IPS DF 19.7 (cell line): ENCODE measurements around the gene DPF3.

Experiments
- DNase-seq: peaks from one replicate; pipeline ENCODE4 v3.0.0-alpha.2; 2013; ENCODE audit warnings: low read depth, low spot score

DPF3 gene

GRCh38 chr14:72800848-72801370, 93.0 kb downstream of the DPF3 start:
- no peak for DNase-seq

DNA sequence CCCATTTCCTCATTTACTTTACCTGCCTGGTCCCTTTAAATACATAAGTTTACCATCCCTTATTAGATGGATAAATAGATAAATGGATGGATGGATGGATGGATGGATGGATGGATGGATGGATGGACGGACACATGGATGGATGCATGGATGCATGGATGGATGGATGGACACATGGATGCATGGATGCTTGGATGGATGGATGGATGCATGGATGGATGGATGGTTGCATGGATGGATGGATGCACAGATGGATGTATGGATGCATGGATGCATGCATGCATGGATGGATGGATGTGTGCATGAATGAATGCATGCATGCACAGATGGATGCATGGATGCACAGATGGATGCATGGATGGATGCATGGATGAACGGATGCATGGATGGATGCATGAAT, 93.6 kb downstream of the DPF3 start:
- DNase-seq, result no peak

DNA sequence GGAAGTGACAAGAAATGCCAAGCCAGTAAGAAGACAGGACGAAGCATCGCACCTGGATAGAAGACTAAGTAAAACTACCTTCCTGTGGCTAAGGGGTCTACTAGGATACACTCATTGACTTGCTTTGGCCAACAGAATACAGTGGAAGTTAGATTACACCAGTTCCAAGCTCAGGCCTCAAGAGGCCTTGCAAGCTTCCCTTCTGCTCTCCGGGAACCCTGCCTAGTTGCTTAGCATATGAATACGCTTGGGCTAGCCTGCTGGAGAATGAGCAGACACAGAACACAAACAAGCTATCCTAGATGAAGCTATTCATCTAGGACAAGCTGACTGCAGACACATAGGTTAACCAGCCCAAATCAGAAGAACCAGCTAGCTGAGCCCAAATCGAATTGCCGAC, 97.0 kb downstream of the DPF3 start:
- DNase-seq, result peak; percentile 80

DNA sequence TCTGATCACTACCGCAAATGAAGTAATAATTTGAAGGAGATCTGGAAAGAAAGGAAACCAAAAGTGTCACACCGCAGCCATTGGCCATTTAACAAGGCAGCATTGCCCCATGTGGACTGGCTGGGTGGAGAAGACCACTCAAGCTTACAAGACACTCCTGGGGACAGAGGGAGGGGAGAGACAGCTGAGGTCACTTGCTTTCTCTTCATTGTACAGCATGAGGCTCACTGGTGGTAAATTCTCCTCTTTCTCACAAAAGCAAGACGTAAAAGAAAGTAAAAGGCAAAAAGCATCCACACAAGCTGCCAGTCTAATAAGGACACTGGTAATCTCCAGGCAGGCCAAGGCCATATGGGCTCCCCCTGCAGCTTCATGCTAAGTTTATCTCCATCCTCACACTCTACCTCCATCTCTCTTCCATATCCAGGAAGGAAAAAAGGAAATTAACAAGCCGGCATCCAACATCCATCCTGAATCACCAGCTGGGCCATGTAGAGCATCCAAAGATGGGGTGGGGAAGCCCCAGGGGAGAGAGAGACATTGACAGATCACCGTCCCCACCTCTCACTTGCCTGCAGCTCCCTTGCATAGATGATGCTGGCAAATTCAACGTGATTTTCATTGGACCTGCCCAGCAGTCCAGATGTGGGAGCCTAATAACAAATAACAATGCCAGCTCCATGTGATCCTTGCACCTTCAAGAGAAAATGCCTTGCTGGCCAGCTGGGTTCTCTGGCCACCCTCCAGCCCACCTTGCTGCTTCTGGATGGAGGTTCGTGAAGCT, 100.6 kb downstream of the DPF3 start:
- DNase-seq, result no peak

DNA sequence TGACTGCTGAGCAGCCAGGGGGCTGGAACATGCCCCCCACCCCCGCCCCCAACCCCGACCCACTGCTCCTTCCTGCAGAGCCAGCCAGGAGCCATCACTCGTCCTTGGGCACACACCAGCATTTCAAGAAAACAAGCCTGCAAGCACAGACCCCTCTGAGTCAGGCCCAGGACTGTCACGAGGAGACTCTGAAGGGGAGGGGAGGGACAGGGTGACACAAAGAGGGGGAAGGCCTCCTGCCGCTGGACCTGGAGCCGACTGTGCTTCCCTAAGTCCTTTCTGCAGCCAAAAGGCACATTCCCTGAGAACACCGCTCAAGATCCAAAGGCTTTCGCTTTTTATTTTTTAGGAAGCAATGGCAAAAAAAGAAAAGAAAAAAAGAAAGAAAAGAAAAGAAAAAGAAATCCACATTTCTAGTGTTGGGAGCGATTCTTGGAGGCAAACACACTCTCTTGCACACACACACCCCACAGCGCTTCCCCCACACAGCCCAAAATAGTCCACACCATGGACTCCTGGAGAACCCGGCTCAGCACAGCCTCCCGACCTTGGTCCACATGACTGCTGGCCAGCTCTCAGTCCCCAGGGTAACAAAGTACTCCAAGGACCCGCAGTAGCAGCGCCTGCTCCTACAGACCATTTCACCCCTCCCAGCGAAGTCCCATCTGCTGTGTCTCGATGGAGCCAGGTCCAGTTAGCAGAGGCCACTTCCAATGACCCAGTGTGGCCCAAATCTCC, 101.7 kb downstream of the DPF3 start:
- no peak for DNase-seq

- DNase-seq, result no peak
Measured at GRCh38 chr14:72790887-72791566, 102.9 kb downstream of the DPF3 start.

DNA sequence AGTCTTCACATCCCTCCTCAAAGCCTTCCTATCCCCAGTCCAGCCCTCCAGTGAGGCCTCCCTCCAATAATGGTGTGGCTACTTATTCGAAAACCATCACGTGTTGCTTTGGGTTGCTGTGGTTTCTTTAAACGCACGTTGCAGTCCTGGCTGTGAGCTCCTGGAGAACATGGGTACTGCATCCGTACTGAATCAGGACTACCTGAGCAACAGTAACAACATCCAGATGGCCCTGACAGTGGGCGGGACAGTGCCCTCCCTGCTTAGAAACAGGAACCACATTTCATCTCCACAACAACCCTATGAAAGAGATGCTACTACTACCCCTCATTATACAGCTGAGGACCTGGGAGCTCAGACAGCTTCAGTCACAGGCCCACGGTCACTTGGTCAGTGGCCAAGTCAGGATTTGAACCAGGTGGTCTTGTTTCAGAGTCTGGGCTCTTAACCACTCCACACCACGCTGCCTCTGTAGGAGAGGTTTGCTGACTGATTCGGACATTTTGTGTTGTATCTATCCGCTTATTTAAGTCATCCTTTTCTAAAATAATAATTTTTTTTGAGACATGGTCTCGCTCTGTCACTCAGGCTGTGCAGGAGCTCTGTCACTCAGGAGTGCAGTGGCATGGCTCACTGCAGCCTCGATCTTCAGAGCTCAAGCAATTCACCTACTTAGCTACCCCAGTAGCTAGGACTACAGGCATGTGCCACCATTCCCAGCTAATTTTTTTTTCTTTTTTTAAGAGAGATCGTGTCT, 104.8 kb downstream of the DPF3 start:
- DNase-seq, result no peak

DNA sequence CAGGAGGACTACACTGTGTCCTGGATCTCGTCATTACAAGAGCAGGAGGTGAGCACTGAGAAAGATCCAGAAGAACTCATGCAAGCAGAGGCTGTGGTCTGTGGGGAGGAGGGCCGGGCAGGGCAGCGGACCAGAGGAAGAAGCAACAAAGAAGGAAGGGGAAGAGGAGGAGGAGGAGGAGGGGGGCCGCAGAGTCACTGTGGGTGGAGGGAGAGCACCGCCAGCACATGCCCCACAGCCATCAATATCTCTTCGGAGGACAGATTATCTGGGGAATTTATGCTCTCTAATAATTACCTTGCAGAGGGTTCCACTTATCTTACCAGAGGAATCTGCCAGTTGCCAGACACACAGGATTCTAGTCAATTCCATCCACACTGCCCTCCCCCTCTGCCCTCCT, 105.6 kb downstream of the DPF3 start:
- DNase-seq, result no peak

DNA sequence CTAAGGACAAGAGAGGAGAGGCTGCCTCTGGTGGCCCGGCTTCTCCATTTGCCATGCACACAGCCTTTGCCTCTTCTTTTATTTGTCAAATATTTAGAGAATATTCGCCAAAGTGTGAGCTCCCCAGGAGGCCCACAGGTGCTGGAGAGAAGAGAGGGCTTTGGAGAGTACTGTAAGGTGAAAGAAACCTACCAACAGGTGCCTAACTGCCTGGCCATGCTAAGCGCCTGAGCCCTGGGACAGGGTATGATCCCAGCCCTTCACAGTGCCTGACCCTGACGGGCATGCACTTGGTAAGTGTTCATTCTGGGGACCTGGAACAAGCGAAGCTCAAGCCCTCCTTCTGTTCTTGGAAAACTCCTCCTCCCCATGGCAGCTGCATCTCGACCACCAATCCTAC, 106.1 kb downstream of the DPF3 start:
- DNase-seq, result no peak

DNA sequence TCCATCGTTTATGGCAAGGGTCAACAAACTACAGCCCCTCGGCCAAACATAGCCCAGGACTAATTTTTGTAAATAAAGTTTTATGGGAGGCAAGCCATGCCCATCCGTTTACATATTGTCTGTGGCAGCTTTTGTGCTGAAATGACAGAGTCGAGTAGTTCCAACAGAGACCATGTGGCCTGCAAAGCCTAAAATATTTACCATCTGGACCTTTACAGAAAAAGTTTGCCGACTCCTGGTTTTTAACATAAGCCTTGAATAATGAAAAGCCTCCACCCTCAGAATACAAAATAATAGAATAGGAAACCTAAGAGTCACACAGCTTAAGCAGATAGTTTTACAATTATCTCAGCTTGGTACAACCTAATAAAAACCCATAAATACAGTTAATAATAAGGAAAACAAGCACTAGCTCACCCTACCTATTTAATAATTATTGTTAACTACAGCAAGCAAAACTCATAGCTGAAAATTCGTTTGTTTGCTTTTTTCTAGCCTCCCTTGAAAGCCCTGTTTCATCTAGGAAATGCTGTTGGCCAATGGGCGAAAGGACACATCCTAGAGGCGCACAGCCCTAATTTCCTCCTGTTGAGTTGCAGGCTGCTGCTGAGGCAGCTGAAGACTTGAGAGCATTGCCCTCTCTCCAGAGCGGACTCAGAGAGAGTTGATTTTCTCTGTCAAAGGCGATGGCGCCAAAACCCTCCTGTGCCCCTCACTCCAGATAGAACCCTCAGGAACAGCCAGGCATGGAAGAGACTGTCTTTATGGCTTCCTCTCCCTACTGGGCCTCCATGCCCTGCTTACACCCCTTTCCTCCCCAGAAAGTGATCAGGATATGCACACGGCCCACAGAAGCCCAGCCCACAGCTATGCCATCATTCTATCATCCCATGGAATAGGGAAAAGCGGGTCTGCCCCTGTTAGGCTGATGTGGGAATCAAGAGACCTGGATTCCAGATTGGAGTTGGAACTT, 107.2 kb downstream of the DPF3 start:
- no peak for DNase-seq

GRCh38 chr14:72783741-72784140, 110.2 kb downstream of the DPF3 start:
- no peak for DNase-seq

- DNase-seq, result no peak
Measured at GRCh38 chr14:72782817-72783216, 111.1 kb downstream of the DPF3 start.

- DNase-seq, result no peak
Measured at GRCh38 chr14:72781561-72782508, 112.1 kb downstream of the DPF3 start.

- DNase-seq, result no peak
Measured at GRCh38 chr14:72780751-72781150, 113.2 kb downstream of the DPF3 start.

GRCh38 chr14:72779679-72780078, 114.2 kb downstream of the DPF3 start:
- DNase-seq, result no peak

DNA sequence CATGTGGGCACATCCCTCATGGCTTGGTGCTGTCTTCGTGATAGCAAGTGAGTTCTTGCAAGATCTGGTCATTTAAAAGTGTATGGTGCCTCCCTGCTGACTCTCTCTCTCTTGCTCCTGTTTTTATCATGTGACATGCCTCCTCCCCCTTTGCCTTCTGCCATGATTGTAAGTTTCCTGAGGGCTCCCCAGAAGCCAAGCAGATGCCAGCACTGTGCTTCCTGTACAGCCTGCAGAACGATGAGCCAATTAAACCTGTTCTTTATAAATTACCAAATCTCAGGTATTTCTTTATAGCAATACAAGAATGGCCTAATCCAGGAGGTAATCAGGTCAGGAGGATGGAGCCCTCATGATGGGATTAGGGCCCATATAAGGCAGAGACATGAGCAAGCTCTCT, 116.3 kb downstream of the DPF3 start:
- DNase-seq, result no peak

- DNase-seq, result no peak
Measured at GRCh38 chr14:72776701-72777261, 117.1 kb downstream of the DPF3 start.

DNA sequence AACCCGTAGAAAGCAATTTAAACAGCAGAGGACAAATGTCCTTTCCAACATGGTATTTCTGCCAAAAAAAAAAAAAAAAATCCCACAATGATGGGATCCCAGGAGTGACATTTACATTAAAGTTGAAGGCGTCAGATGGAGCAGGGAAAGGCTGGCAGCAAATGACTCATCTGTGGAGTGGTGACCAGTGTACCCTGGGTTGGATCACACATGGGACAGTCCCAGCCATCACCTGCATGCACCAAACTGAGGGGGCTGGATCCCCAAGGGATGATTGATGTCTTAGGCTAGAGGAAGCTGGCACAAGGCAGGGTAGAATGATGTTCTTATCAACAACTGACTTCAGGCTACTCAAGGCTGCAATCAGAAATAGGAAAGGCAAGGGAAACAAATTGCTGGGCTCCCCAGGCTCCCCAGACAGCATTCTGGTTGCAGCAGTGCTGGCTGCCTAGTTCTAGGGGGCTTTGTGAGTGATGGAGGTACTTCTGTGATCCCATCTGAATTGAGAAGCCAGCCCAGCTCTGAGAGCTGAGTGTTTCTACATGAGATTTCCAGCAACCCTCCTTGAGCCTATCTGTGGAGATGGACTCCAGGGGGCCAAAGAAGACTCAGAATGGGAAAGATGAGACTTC, 117.9 kb downstream of the DPF3 start:
- no peak for DNase-seq
